ENCODE data around the gene ADGRF1. TPM values are rescaled to one million over a fixed set of nuclear protein-coding genes. Genes with fewer than 3 reads are reported as not detected.

The ADGRF1 gene
- total RNA-seq, 2 experiments from 2014 or later, result not detected

- DNase-seq, result no peak
These were observed 72.9 kb downstream of the ADGRF1 start for GRCh38 chr6:46969206-46969605.

GRCh38 chr6:46967826-46968349 lies 74.2 kb downstream of the ADGRF1 start:
- no peak overlapping the region for H3K4me3 Mint-ChIP-seq
- H3K4me1 Mint-ChIP-seq, result no peaks in the 10 kb centered on the region
- no peak for DNase-seq
- peaks cover 16% of the 10 kb centered on the region for H3K27me3 Mint-ChIP-seq
- no peaks in the 10 kb centered on the region for H3K9me3 Mint-ChIP-seq
- POLR2A ChIA-PET, result no interaction called here
- H3K27ac Mint-ChIP-seq, result no peak overlapping the region
- no peaks in the 10 kb centered on the region for H3K36me3 Mint-ChIP-seq
- ATAC-seq (ENCODE audit: low read depth), result no peak

More at GRCh38 chr6:46969206-46969605, 72.9 kb downstream of the ADGRF1 start:
- H3K36me3 Mint-ChIP-seq, result no peaks in the 10 kb centered on the region
- no peak overlapping the region for H3K4me3 Mint-ChIP-seq
- H3K27me3 Mint-ChIP-seq, result peaks cover 21% of the 10 kb centered on the region
- no peaks in the 10 kb centered on the region for H3K4me1 Mint-ChIP-seq
- POLR2A ChIA-PET, result no interaction called here
- no peaks in the 10 kb centered on the region for H3K9me3 Mint-ChIP-seq
- no peak overlapping the region for H3K27ac Mint-ChIP-seq
- ATAC-seq (ENCODE audit: low read depth), result no peak

GRCh38 chr6:46964716-46965519 lies 77.2 kb downstream of the ADGRF1 start:
- no peak overlapping the region for H3K27ac Mint-ChIP-seq

GRCh38 chr6:46963626-46964025 lies 78.5 kb downstream of the ADGRF1 start:
- ATAC-seq (ENCODE audit: low read depth) (no peak), DNase-seq (no peak)
- POLR2A ChIA-PET, result no interaction called here
- no peak overlapping the region for H3K27ac Mint-ChIP-seq
- no peaks in the 10 kb centered on the region for H3K4me1 Mint-ChIP-seq
- no peak overlapping the region for H3K4me3 Mint-ChIP-seq
- no peaks in the 10 kb centered on the region for H3K36me3 Mint-ChIP-seq
- H3K27me3 Mint-ChIP-seq, result peaks cover 5% of the 10 kb centered on the region
- no peaks in the 10 kb centered on the region for H3K9me3 Mint-ChIP-seq

More at GRCh38 chr6:46964716-46965519, 77.2 kb downstream of the ADGRF1 start:
- POLR2A ChIA-PET, result no interaction called here
- peaks cover 5% of the 10 kb centered on the region for H3K27me3 Mint-ChIP-seq
- no peaks in the 10 kb centered on the region for H3K4me1 Mint-ChIP-seq
- H3K9me3 Mint-ChIP-seq, result no peaks in the 10 kb centered on the region
- DNase-seq (no peak), ATAC-seq (ENCODE audit: low read depth) (no peak)
- H3K4me3 Mint-ChIP-seq, result no peak overlapping the region
- H3K36me3 Mint-ChIP-seq, result no peaks in the 10 kb centered on the region

- Mint-ChIP-seq H3K27me3 (peaks cover 5% of the 10 kb centered on the region), H3K4me1 (no peaks in the 10 kb centered on the region), H3K4me3 (no peak overlapping the region), H3K27ac (no peak overlapping the region), H3K9me3 (no peaks in the 10 kb centered on the region), H3K36me3 (no peaks in the 10 kb centered on the region)
- DNase-seq (no peak), ATAC-seq (ENCODE audit: low read depth) (no peak)
- POLR2A ChIA-PET, result no interaction called here
These were observed 79.1 kb downstream of the ADGRF1 start for GRCh38 chr6:46963039-46963438.

- Mint-ChIP-seq H3K4me3 (no peak overlapping the region), H3K9me3 (no peaks in the 10 kb centered on the region), H3K27me3 (peaks cover 5% of the 10 kb centered on the region)
These were observed 80.4 kb downstream of the ADGRF1 start for GRCh38 chr6:46961711-46962110.

GRCh38 chr6:46961232-46961631 lies 80.9 kb downstream of the ADGRF1 start:
- POLR2A ChIA-PET, result no interaction called here
- no peak overlapping the region for H3K4me3 Mint-ChIP-seq
- H3K27ac Mint-ChIP-seq, result no peak overlapping the region
- peaks cover 5% of the 10 kb centered on the region for H3K27me3 Mint-ChIP-seq
- DNase-seq, result no peak
- H3K4me1 Mint-ChIP-seq, result no peaks in the 10 kb centered on the region
- ATAC-seq (ENCODE audit: low read depth), result no peak
- no peaks in the 10 kb centered on the region for H3K36me3 Mint-ChIP-seq
- no peaks in the 10 kb centered on the region for H3K9me3 Mint-ChIP-seq

More at GRCh38 chr6:46961711-46962110, 80.4 kb downstream of the ADGRF1 start:
- H3K36me3 Mint-ChIP-seq, result no peaks in the 10 kb centered on the region
- no peak for ATAC-seq (ENCODE audit: low read depth)
- DNase-seq, result no peak
- no peak overlapping the region for H3K27ac Mint-ChIP-seq
- no peaks in the 10 kb centered on the region for H3K4me1 Mint-ChIP-seq
- POLR2A ChIA-PET, result no interaction called here

GRCh38 chr6:46959419-46959818 lies 82.7 kb downstream of the ADGRF1 start:
- ATAC-seq (ENCODE audit: low read depth) (no peak), DNase-seq (no peak)
- Mint-ChIP-seq H3K36me3 (no peaks in the 10 kb centered on the region), H3K9me3 (no peaks in the 10 kb centered on the region), H3K27ac (no peak overlapping the region), H3K4me1 (no peaks in the 10 kb centered on the region), H3K27me3 (peaks cover 4% of the 10 kb centered on the region), H3K4me3 (no peak overlapping the region)
- POLR2A ChIA-PET, result no interaction called here

GRCh38 chr6:46956409-46956808 lies 85.7 kb downstream of the ADGRF1 start:
- DNase-seq (no peak), ATAC-seq (ENCODE audit: low read depth) (no peak)
- Mint-ChIP-seq H3K4me3 (no peak overlapping the region), H3K27ac (no peak overlapping the region), H3K9me3 (no peaks in the 10 kb centered on the region), H3K36me3 (no peaks in the 10 kb centered on the region), H3K4me1 (no peaks in the 10 kb centered on the region), H3K27me3 (peaks cover 4% of the 10 kb centered on the region)
- POLR2A ChIA-PET, result no interaction called here

- no peaks in the 10 kb centered on the region for H3K4me1 Mint-ChIP-seq
- no peaks in the 10 kb centered on the region for H3K36me3 Mint-ChIP-seq
- POLR2A ChIA-PET, result no interaction called here
These were observed 87.2 kb downstream of the ADGRF1 start for GRCh38 chr6:46954837-46955451.

GRCh38 chr6:46953921-46954320 lies 88.2 kb downstream of the ADGRF1 start:
- H3K4me1 Mint-ChIP-seq, result no peaks in the 10 kb centered on the region
- ATAC-seq (ENCODE audit: low read depth) (no peak), DNase-seq (no peak)
- POLR2A ChIA-PET, result no interaction called here
- H3K27me3 Mint-ChIP-seq, result peaks cover 4% of the 10 kb centered on the region
- H3K9me3 Mint-ChIP-seq, result no peaks in the 10 kb centered on the region
- no peak overlapping the region for H3K4me3 Mint-ChIP-seq
- no peak overlapping the region for H3K27ac Mint-ChIP-seq
- no peaks in the 10 kb centered on the region for H3K36me3 Mint-ChIP-seq

More at GRCh38 chr6:46954837-46955451, 87.2 kb downstream of the ADGRF1 start:
- DNase-seq (no peak), ATAC-seq (ENCODE audit: low read depth) (no peak)
- Mint-ChIP-seq H3K4me3 (no peak overlapping the region), H3K27me3 (peaks cover 4% of the 10 kb centered on the region), H3K9me3 (no peaks in the 10 kb centered on the region), H3K27ac (no peak overlapping the region)

GRCh38 chr6:46949632-46950280 lies 92.4 kb downstream of the ADGRF1 start:
- Mint-ChIP-seq H3K27me3 (peaks cover 2% of the 10 kb centered on the region), H3K4me1 (no peaks in the 10 kb centered on the region), H3K36me3 (no peaks in the 10 kb centered on the region), H3K4me3 (no peak overlapping the region), H3K27ac (no peak overlapping the region), H3K9me3 (no peaks in the 10 kb centered on the region)
- POLR2A ChIA-PET, result no interaction called here
- ATAC-seq (ENCODE audit: low read depth), result no peak
- no peak for DNase-seq

- peaks cover 2% of the 10 kb centered on the region for H3K27me3 Mint-ChIP-seq
- H3K9me3 Mint-ChIP-seq, result no peaks in the 10 kb centered on the region
- H3K4me1 Mint-ChIP-seq, result no peaks in the 10 kb centered on the region
- ATAC-seq (ENCODE audit: low read depth) (no peak), DNase-seq (no peak)
- H3K4me3 Mint-ChIP-seq, result no peak overlapping the region
- no peaks in the 10 kb centered on the region for H3K36me3 Mint-ChIP-seq
- POLR2A ChIA-PET, result no interaction called here
- no peak overlapping the region for H3K27ac Mint-ChIP-seq
These were observed 93.4 kb downstream of the ADGRF1 start for GRCh38 chr6:46948699-46949098.

Data from activated naive CD8-positive, alpha-beta T cell treated with anti-CD3 and anti-CD28 coated beads, Interleukin-2, amount 10 ng/mL, durations not matched to agents 7 days and 5 days (primary cell).